Measurements from ENCODE around the gene KRAS.

- TF ChIP-seq CTCF (conservative IDR thresholded peaks at IDR 0.05) (peak; percentile 90), ZFX (IDR thresholded peaks at IDR 0.05) (no peak)
These were observed 9.3 kb downstream of the KRAS start for GRCh38 chr12:25241167-25242020.

Data from C4-2B (cell line).